Mucosa of stomach (tissue), 1 donor: Measurements from ENCODE around the gene HSP90AB1.

Experiments
- H3K27me3 ChIP-seq: one replicate; pipeline ENCODE4 v1.7.0; 2013; ENCODE audit warnings: mild to moderate bottlenecking, low read length; ENCODE audit not compliant: control insufficient read depth, insufficient read depth
- H3K36me3 ChIP-seq: one replicate; pipeline ENCODE4 v1.7.0; 2013; ENCODE audit warnings: low read length; ENCODE audit not compliant: control insufficient read depth, insufficient read depth
- H3K4me1 ChIP-seq: one replicate; pipeline ENCODE4 v1.7.0; 2013; ENCODE audit warnings: mild to moderate bottlenecking, low read length; ENCODE audit not compliant: control insufficient read depth, insufficient read depth
- H3K4me3 ChIP-seq: one replicate; pipeline ENCODE4 v1.7.0; 2013; ENCODE audit warnings: low read length
- H3K9ac ChIP-seq: one replicate; pipeline ENCODE4 v1.7.0; 2013; ENCODE audit warnings: mild to moderate bottlenecking, low read length, moderate library complexity
- H3K9me3 ChIP-seq: one replicate; pipeline ENCODE4 v1.7.0; 2013; ENCODE audit warnings: mild to moderate bottlenecking, low read length, moderate library complexity; ENCODE audit not compliant: control insufficient read depth
- donor health status: Pancreatic carcinoma.

The HSP90AB1 gene

DNA sequence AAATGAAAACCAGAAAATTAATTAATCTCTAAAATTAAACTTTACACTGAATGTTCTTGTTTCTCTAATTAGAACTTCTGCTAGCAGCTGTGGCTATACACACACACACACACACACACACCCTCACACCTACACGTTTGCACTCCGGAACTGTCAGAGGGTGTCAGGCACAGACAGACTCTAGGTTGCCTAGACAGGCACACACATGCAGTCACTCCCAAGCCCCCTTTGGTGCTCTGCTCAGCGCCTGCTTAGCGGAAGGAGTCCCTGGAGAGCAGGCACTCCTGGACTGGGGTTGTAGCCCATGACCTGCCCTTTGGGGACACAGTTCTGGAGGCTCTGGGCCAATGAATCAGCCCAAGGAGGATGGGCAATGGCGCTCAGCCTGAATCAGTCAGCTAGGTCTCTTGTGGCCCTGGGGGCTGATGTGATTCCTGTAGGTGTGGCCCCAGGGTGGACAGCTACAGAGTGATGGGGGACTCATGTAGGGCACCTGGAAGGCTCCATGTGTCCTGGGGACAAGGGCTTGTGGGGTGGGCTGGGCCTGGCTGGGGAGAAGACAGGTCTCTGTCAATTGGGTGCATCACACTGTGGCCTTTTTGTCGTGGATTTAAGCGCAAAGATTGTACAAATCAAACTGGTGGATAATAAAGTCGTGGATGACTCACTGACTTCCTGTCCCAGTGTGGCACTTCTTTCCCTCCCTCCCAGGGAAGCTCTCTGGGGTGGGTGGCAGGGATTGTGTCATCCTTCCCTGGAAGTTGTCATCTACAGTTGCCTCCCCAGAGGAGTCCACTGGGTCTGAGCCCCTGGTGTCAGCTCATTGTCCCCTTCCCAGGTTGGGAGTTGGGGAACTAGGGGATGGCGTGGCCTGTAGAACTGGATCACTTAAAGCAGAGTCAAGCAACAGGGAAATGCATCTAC, 32.1 kb downstream of the HSP90AB1 start:
- Histone ChIP-seq H3K4me1 (no peaks in the 10 kb centered on the region), H3K9ac (no peak overlapping the region), H3K9me3 (no peaks in the 10 kb centered on the region), H3K36me3 (no peaks in the 10 kb centered on the region), H3K27me3 (peaks cover 67% of the 10 kb centered on the region), H3K4me3 (no peak overlapping the region)

DNA sequence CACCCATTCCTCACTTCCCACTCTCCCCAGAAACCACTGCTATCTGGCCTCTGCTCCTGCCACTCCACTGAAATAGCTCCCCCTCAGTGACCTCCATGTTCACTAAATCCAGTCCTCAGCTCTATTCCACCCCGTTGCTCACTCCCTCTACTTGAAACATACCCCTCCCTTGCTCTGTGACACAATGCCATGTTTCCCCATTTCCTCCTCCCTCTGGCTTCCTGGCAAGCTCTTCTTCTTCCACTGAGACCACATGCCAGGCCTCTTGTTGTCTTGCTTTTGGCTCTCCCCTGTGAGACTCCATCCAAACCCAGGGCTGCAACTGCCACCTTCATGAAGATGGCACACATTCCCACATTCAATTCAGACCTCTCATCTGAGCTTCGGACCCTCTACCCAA, 37.2 kb downstream of the HSP90AB1 start:
- no peaks in the 10 kb centered on the region for H3K9me3 ChIP-seq
- no peak overlapping the region for H3K9ac ChIP-seq
- peaks cover 51% of the 10 kb centered on the region for H3K27me3 ChIP-seq
- H3K4me3 ChIP-seq: no peak overlapping the region
- no peaks in the 10 kb centered on the region for H3K36me3 ChIP-seq
- H3K4me1 ChIP-seq: no peaks in the 10 kb centered on the region

DNA sequence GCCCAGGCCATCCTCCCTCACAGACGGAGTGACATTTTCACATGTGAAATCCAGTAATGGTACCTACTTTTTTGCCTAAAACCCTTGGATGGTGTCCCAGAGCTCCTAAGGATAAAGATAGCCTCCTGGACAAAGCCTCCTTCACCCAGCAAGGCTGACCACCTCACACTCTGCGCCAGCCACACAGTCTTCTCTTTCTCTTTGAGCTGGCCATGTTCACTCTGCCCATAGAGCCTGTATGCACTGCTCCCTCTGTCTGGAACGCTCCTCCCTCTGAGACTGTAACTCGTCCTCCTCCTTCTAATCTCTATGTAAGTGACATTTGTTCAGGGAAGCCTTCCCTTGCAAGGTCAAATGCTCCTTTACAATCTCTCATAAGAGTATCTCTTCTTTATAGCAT, 38.0 kb downstream of the HSP90AB1 start:
- H3K4me3 ChIP-seq: no peak overlapping the region
- no peaks in the 10 kb centered on the region for H3K9me3 ChIP-seq
- H3K36me3 ChIP-seq: no peaks in the 10 kb centered on the region
- H3K4me1 ChIP-seq: no peaks in the 10 kb centered on the region
- H3K9ac ChIP-seq: no peak overlapping the region
- H3K27me3 ChIP-seq: peaks cover 53% of the 10 kb centered on the region

DNA sequence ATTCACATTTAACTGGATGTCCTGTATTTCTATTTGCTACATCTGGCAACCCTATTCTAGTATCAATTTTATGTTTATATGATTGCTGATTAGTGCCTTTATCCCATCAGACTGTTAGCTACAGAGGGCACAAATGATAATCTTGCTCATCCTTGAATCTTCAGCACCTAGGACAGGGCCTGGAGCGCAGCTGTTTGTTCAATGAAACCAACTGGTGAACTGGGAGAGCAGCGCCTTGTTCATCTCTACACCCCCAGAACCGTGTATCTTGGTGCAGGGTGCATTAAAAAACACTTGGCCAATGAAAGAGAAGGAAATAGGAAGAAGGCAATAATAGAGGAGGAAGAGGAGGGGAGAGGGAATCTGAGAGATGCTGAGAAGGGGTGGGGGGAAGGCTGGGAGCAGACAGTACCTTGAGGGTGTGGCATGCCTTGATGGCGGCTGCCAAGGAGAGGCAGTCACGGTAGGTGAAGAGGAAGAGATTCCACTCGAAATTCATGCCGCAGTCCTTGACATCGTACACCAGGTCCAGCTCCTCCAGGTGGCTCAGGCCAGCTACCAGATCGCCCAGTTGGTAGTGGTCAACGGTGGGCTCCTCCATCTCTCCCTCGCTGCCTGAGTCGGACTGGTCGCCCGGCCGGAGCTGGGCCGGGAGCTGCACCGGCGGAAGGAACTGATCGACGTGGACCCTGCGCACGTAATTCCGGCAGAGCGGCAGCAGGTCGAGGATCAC, 38.8 kb downstream of the HSP90AB1 start:
- H3K36me3 ChIP-seq: no peaks in the 10 kb centered on the region
- no peaks in the 10 kb centered on the region for H3K9me3 ChIP-seq
- H3K4me3 ChIP-seq: no peak overlapping the region
- H3K4me1 ChIP-seq: no peaks in the 10 kb centered on the region
- H3K27me3 ChIP-seq: peaks cover 58% of the 10 kb centered on the region
- no peak overlapping the region for H3K9ac ChIP-seq

DNA sequence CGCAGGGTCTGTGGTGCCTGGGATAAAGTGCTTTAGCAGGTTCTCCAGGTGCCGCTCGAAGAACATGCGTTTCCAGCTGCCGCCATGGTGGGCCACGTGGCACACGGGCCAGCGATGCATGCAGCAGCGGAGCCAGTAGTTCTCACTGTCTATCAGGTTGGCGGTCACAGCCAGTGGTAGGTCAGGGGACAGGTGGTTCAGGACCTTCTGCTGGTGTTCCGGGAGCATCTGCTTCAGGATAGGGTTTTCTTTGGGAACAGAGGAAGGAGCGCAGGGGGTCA, 39.3 kb downstream of the HSP90AB1 start:
- no peaks in the 10 kb centered on the region for H3K4me1 ChIP-seq
- no peak overlapping the region for H3K4me3 ChIP-seq
- no peaks in the 10 kb centered on the region for H3K9me3 ChIP-seq
- peaks cover 59% of the 10 kb centered on the region for H3K27me3 ChIP-seq
- H3K9ac ChIP-seq: no peak overlapping the region
- H3K36me3 ChIP-seq: no peaks in the 10 kb centered on the region

DNA sequence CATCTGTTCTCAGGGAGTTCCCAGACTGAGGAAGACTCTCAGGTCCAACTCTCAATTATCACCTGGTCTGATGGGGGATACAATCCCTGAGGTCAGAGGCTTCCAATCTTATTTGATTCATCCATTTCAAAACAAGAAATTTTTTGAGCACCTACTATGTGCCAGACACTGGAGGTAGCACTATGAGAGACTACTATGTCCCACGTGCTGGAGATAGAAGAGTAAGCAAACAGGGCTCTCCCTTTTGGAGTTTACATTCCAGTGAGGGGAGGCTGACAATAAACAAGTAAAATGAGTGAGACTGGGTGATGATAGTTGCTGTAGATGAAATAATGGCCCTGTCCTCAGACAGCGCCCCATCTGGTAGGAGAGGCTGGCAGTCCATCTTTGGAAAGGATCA, 39.8 kb downstream of the HSP90AB1 start:
- H3K36me3 ChIP-seq: no peaks in the 10 kb centered on the region
- H3K9ac ChIP-seq: no peak overlapping the region
- no peaks in the 10 kb centered on the region for H3K9me3 ChIP-seq
- peaks cover 59% of the 10 kb centered on the region for H3K27me3 ChIP-seq
- no peak overlapping the region for H3K4me3 ChIP-seq
- no peaks in the 10 kb centered on the region for H3K4me1 ChIP-seq

DNA sequence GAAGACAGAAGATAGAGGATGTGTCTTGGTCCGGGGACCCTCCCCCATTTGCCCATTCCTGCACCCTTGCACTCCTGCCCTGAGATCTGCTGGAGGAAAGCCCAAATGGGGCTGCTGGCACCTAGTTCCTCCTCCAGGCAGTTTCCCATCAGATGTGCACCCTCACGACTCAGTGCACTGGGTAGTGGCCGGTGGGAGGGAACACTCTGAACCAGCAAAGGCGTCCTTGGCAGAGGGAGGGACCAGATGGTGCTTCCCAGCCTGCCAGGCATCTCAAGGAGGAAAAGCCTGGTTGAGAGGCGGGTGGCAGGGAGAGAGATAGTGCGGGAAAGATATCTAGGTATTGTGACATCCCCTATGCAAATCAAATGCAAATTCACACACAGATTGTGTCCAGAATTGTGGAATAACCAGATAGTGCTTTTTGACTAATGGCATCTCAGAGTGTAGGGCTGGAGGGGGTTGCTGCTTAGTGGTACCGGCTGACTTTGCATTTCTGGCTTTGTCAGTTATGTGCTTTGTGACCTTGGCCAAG, 42.9 kb downstream of the HSP90AB1 start:
- no peak overlapping the region for H3K4me3 ChIP-seq
- no peak overlapping the region for H3K9ac ChIP-seq
- no peaks in the 10 kb centered on the region for H3K9me3 ChIP-seq
- no peaks in the 10 kb centered on the region for H3K36me3 ChIP-seq
- no peaks in the 10 kb centered on the region for H3K4me1 ChIP-seq
- peaks cover 54% of the 10 kb centered on the region for H3K27me3 ChIP-seq

DNA sequence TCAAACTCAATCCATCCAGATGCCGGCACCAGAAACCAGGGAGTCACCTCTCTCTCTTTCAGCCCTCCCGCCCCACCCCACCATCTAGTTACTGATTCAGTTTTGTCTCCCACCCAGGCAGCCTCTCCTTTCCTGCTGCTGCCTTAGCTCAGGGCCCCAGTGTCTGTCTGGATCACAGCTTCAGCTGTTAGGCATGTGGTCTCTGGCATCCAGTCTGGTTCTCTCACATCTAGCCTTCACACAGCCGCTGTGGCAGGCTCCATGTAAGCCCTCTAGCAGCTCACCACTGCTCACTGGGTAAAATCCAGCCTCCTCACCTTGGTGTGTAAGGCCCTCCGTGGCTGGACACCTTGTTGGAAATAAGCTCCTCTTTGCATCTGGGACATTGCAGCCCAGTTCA, 44.9 kb downstream of the HSP90AB1 start:
- no peaks in the 10 kb centered on the region for H3K9me3 ChIP-seq
- no peak overlapping the region for H3K9ac ChIP-seq
- H3K36me3 ChIP-seq: no peaks in the 10 kb centered on the region
- H3K4me1 ChIP-seq: peaks cover under 1% of the 10 kb centered on the region
- peaks cover 66% of the 10 kb centered on the region for H3K27me3 ChIP-seq
- no peak overlapping the region for H3K4me3 ChIP-seq

DNA sequence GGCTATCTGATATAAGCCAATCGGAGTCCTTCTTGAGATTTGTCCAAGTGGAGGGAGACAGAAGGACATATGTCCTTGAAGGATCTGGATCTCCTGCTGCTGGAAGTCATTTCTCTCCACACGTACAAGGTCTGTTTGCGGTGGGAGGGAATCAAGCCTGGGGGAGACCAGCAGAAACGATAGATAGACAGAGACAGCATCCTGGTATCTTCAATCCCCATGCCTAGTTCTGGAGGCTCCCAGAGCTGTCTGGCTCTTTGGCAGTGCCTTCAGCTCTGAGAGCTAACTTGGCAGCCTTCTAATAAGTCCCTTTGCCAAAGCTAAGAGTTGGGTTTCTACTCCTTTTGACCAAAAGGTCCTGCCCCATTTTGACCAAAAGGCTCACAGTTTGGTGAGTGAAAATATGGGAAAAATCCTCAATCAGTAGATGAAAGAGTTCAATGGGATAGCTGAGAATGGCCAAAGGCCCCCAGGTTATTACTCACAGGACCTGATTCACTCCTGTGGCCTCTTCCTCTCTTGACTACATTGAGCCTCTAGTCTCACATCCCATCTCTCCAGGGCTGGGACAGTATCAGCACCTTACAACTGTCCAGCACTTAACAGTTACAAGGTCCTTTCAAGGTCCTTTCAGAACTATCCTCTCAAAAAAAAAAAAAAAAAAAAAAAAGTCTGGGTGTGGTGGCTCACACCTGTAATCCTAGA, 45.9 kb downstream of the HSP90AB1 start:
- H3K9ac ChIP-seq: no peak overlapping the region
- no peak overlapping the region for H3K4me3 ChIP-seq
- H3K36me3 ChIP-seq: no peaks in the 10 kb centered on the region
- H3K4me1 ChIP-seq: peaks cover 5% of the 10 kb centered on the region
- no peaks in the 10 kb centered on the region for H3K9me3 ChIP-seq
- peaks cover 66% of the 10 kb centered on the region for H3K27me3 ChIP-seq

DNA sequence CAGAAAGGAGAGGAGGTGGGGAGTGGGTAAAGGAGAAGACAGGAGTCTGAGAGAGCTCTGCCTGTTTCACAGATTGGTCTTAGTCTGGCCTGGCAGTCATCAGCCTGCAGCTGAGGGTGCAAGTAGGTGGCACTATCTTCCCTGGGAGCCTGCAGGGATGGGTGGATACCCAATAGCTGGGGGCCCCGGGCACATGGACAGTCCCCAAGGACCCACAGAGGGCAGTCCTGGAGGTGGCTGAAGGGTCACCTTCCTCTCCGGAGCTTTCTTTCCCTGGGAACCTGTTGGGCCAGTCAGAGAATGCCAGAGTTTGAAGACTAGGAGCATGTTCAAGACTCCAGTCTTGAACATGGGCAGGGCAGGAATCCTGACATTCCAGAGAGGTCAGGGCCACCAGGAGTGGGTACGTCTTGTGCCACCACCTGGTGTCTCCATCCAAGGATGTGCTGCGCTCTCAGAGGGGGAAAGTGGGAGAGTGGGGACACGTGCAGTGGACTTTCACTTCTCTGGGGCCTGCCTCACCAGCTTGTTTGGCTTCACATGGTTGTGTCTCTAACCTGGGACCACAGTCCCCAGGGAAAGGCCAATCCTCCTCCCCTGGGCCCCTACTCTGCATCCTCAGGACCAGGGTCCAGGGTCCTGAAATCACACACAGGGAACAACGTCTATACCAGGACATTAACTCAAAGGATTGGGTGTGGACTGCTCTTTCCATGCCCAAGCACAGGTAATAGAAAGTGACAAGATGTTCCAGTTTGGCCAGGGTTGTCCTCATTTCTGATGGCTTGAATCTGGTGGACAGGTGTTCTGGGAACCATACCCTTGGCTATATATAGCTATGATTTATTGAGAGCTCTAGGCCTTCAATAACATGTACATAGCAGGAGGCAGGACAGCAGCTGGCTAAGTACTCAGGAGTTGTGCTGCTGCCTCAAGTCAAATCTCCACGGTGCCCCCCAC, 48.2 kb downstream of the HSP90AB1 start:
- Histone ChIP-seq H3K9me3 (no peaks in the 10 kb centered on the region), H3K27me3 (peaks cover 55% of the 10 kb centered on the region), H3K4me1 (peaks cover 5% of the 10 kb centered on the region), H3K4me3 (no peak overlapping the region), H3K36me3 (peaks cover under 1% of the 10 kb centered on the region), H3K9ac (no peak overlapping the region)
